Upper lobe of left lung (tissue), 4 donors: Measurements from ENCODE around the gene GPC2.

ENCODE experiments used
- CTCF ChIP-seq, 6 experiments: fragments of 450-650 bp in 4 of 6; fragments of 200-600 bp in 2 of 6; sonication (generic) in 2 of 6; IDR thresholded peaks; one replicate each; pipeline ENCODE4 v1.5.1; 2016 to 2019; ENCODE audit warnings: antibody characterized with exemption in 6 of 6
- POLR2AphosphoS5 ChIP-seq, 2 donors: sonication (generic); formaldehyde crosslinking; IDR thresholded peaks; one replicate each; pipeline ENCODE4 v1.5.1; 2017; ENCODE audit warnings: antibody characterized with exemption in 2 of 2

- TF ChIP-seq POLR2AphosphoS5 (IDR thresholded peaks at IDR 0.05) (no peak), CTCF (IDR thresholded peaks at IDR 0.05) (no peak)
Observed at GRCh38 chr7:100166970-100167911, 9.9 kb downstream of the GPC2 start.
